ENCODE results near the gene NPS.

NPS gene

DNA sequence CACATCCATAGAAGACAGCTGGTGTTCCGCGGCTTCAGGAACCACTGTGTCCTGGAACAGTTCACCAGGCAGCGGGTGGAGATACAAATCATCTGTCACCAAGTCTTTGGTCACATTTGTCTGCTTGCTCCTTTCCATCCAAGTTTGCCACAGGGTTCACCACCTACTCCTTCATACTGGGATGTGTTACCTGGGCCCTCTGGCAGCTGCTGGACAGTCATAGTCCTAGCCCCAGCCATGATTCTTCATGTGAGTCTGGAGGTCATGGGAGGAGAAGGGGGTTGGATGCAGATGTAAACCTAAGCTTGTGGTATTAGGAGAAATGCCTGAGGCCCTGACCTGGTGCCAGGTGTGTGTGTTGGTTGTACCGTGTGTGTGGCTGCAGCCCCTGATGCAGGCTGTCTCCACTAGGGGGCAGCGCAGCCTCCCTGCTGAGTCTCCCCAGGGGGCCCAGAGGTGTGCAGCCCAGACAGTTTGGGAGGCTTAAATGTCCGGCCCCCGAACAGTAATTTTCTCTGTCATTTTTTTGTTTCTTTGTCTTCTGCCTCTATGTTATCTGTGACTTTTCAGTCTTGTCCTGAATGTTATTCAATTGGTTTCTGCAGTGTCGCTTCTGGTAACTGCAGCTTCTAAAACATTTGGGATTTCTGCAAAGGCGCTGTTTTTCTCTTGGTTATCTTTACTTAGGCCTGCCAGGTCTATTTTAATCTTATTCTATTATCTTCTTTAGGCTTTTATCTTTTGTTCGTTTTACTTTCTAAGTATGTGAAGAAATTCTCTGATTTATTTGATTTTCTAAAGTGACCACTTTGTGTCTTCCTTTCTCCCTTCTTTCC is 14.8 kb downstream of the NPS start:
- no peak for DNase-seq

DNA sequence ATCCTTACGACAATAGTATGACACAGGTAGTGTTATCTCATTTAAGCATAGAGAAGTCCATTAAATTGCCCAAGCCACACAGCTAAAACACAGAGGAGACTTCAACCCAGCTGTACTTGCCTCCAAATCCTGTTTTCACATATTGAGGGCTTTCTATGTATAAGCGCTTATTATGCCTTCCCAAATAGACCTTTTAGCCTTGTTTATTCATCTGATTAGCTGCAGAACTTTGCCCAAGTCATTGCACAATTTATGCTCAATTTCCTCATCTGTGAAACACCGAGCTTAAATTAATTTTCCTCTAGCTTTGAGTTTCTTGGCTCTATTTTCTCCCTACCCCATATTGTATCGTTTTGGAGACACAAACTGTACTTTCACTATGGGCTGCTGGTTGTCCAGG is 15.5 kb downstream of the NPS start:
- no peak for DNase-seq

DNA sequence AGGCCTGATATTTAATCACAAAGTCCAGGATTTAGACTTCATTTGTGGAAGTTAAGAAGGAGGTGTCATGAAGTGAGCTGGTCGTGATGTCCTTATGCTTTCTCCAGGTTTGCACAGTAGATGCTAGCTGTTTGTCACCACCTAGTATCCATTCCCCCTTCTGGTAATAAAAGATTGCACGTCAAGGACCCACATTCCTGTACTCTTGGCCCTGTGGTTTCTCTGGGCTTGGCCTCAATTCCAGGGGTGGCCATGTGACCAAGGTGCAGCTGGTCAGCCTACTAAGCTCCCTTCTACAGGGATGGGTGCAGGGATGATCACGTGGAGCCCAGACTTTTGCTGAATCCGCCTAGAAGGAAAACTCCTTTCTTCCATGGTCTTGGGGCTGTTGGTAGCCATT is 16.5 kb downstream of the NPS start:
- no peak for DNase-seq

DNA sequence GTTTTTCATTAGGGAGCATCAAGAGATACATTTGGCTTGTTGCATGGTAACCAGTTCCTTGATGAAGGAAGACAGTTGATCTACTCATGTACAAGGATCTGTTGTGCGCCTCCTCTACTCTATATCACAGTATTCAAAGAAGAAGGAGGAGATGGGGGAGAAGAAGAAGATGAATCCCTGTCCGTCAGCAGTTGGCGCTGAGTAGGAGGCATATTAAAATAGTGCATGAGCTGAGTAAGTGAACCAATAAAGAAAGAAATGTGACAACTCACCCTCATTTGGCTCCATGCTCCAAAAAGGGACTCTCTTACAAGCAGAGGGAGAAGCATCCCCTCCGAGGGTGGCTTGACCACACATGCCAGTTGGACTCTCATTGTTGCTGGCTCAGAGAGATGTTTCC is 20.1 kb downstream of the NPS start:
- DNase-seq = no peak

DNA sequence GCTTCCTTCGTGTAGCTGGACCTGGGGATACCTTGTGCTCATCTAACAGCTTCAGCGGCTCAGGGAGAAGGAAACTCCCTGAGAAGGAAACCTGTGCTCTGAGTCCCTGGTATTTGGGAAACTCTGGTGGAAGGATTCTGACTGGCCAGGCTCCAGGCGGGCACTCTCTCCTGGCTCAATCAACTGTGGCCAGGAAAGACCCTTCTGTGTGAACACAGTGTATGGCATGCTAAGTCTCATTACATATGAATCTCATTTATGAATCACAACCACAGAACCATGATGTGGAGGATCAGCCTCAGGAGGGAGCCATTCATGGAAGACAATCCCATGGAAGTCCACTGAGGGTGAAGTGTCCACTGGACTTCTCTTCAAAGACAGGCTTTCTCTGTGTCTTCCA is 20.9 kb downstream of the NPS start:
- DNase-seq = no peak

DNA sequence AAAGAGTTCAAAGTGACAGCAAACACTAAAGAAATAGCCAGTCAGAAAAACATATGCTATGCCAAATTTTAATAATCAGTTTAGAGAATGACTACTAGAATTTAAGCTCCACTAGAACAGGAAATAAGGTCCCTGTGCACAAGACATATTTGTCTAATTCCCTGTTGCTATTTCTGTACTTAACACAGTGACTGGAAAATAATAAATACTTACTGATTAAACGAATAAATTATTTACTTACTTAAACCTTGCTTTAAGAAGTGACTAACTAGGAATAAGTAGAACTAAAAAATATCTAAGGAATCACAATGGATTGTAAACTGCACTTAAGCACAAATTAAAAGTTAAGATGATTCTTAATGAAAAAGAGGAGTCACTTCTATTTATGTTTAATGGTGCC is 22.3 kb downstream of the NPS start:
- DNase-seq = no peak

DNA sequence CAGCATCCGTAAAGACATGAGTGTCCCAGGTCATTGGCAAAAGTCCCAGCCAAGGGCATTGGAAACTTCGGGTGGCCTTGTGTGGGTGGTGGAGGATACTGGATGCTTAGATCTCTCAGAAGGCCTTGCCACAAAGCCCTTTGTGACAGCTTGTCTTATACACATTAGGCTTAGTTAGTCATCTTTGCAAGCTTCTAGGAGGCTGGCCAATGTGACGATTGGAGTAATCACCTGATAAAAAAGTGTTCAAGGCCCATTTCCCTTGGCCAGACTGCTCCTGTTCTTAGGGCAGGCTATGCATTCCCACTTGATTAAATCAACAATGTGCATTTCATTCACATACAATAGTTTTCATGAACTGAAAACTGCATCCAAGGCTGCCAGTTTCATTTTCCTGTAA is 26.9 kb downstream of the NPS start:
- no peak for DNase-seq

DNA sequence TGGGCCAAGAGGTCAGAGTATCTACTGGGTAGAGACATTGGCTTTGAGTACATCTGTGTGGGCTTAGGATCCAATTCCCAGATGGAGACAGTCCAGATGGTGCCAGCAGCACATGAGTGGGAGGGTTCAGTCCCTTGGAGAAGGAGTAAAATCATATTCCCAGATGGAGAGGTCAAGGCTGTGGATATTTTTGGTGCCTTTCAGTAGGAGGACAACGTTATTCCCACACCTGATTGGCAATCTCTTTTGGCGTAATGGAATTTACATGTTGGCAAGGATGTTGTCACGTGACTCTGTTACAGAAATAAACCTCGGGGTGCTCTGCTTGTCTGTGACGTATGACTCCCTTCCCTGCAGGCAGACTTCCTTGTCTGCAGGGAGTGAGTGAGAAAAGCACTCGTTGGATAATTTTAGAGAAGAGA is 27.6 kb downstream of the NPS start:
- no peak for DNase-seq

DNA sequence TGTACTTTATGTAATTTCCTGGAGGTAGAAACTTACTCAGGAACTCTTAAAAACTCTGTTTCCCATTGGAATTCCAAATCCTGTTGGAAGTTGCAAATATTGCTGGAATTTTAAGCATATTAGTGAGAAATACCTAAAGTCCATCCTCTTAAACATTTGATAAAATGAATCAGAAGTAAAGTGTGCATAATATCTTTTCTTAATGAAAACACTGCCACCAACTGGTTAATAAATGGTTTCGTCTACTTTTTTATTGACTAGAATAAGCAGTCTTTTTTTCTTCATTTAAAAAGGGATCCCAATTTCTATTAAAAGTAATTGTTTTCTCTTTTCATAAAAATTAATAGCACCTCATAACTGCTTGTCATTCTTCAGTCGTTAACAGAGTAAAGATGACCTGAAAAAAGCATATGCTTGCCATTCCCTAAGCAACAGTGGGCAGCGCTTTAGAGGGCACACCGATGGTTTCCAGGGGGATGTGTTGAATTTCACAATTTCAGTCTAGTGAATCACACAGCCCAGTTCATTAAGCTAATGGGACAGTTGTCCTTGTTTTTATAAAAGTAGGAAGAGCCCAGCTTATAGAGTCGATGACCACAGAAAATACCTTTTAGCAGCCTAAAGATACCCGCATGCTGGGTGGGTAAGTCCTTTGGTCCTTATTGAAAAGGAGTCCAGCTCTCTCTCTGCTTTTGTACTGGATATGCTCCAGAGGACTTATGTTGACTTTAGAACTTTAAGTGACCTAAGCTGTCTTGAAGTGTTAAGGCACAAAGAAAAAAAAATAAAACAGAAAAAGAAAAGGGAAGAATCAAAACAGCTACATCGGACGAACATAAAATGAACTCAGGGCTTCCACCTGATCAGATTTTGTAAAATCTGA is 28.5 kb downstream of the NPS start:
- no peak for DNase-seq

DNA sequence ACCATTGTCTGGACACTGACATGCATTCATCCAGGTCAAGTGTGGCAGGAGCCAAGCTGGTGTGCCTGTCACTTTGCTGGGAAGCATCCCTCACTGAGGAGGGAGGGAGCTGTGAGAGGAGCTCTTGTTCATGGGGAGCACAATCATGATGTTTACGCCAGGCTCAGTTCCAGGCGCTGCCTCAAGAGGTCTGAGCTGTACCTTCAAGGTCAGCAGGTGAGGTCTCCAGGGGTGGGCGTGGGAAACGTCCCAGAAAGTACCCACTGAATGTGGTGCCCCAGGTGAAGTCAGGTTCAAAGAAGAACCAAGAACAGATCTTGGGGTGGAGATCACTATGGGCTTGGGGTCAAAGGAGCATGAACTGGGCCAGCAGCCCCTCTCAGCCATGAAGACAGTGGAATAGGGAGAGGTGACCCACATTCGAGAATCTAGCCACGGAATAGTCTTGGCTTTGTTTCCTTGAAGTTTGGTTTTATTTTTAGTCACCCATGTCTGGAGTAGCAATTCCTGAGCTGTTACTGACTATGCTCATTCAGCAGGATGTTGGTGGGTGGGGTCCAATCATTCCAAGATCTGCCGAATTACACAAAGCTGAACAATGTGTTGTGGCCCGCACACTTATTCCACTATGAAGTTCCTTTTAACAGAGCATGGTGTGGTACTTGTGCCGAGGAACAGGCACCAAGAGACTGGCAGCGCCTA is 29.3 kb downstream of the NPS start:
- DNase-seq = no peak

DNA sequence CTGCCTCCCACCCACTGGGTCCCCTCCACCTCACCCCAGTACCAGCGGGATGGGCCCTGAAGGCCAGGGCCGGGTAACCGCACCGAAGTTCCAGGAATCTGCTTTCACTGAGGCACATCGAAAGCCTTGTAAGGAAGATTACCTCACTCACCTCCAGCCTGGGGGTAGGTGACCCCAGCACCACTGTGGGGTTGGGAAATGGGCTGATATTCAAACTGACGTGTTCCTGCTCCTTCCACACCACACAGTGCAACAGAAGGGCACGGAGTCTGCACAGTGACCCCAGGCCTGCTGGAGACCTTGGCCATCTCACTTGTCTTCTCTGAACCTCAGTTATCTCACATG is 29.8 kb downstream of the NPS start:
- DNase-seq = no peak

DNA sequence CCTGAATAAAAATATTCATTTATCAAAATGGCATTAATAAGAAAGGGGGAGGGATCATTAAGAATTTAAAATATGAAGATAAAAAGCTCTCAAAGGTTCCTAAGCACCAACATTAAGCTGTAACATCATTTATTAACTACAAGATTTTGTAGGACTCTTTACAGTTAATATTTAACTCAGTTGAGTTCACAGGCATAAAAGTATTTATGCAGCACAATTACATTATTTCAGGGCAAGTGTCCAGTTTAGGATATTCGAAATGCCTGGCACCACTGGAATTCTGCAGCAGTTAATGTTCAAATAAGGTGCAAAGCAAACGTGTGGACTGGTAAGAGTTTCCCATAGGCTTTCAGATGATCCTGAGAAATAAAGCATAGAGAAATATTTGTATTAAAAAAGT is 30.5 kb downstream of the NPS start:
- DNase-seq = no peak

DNA sequence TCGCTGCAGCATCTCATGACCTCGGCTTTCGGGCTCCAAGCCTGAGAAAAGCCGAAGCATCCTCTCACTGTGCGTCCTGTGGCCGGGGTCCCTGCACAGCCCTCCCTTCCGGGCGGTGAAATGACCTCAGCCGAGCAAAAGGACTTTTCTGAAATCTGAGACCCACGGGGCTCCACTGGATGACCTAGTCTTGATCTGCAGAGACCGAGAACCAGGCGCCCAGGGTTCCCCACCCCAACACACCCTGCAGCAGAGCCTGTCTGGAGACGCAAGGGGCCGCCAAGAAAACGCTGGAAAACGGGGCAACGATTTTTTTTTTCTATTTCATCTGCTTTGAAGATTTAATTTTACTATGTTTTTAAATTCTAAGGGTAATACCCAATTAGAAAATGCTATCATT is 31.7 kb downstream of the NPS start:
- DNase-seq = no peak

DNA sequence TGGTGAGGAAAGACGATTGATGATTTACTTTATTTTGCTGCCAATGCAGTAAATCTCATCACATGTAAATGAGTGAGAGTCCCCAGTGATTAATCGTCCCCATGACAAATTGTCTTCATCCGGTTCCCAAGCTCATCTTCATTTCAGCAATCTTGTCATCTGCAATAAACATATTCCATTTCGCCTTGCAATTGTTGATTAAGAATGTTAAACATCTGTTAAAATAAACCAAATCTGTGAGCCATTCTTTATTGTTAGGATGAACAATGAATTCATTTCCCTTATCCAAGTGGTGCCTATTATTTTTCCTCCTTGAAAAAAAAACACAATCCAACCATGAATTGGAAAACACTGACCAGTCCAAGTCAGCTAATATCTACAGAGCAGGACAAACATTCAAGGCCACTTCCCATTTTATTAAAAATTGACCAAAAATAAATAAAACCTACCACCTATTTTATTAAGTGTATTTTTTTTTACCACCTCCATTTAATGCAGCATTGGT is 36.5 kb downstream of the NPS start:
- no peak for DNase-seq

DNA sequence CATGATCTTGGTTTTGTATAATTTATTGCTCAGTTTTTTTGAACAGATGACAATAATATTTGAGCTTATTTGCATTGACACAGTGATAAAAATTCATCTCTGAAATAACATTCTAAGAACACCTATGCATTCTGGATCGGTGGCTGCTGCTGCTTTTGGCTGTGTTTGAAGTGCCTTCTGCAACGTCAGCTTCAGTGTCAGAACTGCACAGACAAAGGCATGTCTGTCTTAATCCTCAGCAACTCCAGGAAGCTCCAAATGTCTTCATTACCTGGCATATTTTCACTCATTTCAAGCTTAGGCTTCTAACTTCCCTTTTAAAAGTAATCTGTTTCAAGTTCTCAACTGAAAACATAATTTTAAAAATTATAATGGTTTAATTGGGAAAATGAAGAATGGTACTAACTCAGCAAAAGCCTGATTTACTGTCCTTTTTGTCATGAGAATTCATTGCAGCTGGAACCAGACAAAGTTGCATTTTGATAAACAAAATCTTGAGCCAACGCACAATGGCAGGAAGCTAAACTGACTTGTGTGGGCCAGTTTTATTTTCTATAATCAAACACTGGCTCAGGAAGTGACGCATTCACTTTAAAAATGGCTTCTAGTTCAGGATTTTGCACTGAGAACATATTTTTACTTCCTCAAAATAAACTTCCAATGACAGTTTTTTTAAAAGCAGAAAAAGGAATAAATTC is 38.7 kb downstream of the NPS start:
- DNase-seq = no peak

DNA sequence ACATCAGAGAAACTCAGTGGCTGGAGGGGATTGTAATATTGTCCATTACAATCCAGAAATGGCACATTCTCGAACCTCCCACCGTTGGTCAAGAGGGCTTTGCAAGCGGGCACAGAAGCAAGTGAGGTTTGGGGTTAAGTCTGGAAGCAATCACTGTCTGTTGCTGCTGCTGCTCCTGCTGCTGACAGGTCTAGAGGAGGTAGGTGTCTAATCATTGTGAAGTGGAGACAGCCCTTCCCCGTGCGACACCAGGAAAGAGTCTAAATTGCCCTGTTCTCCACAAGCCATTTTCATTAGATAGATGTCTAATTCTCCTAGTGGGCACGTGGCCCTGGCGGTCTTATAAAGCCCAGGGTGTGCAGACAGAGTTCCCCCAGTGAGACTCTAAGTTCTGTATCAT is 43.5 kb downstream of the NPS start:
- DNase-seq = no peak

DNA sequence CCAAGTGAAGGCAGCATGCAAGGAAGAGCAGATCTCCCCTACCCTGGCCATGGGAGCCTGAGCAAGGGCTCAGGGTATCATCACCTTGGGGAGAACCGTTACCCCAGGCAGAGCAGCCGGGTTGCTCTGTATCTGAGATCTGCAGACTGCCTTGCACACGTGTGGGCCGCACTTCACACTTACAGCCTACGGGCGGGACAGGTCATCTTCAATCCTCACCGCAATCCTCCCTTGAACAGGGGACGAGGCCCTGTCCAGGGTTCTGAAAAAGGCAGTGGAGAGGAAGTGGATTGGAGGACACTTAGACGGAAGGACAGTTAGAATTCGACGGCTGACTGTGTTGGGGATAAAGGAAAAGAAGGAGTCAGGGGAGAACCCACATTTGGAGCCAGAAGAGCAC is 51.4 kb downstream of the NPS start:
- no peak for DNase-seq
